OCI-LY1 (cell line): ENCODE results near the gene BHLHE23.

ENCODE experiments used
- H2AFZ ChIP-seq: fragments of 200-600 bp; sonication (generic), shearing (Covaris generic); 2 replicates; pipeline ENCODE4 v1.6.0; 2014; ENCODE audit warnings: antibody characterized with exemption, mild to moderate bottlenecking, low read length
- H3F3A ChIP-seq: fragments of 200-600 bp; sonication (generic), shearing (Covaris generic); 2 replicates; pipeline ENCODE4 v1.6.0; 2014; ENCODE audit warnings: mild to moderate bottlenecking, antibody characterized with exemption, low read length, moderate library complexity; ENCODE audit not compliant: insufficient read depth
- H3K27ac ChIP-seq: fragments of 200-600 bp; sonication (generic); 2 replicates; pipeline ENCODE4 v1.5.1; 2014; ENCODE audit warnings: low read length, mixed run types, mild to moderate bottlenecking, low read depth; ENCODE audit not compliant: poor library complexity, severe bottlenecking
- H3K27me3 ChIP-seq: fragments of 200-600 bp; sonication (generic); 2 replicates; pipeline ENCODE4 v1.6.0; 2014; ENCODE audit warnings: antibody characterized with exemption, mild to moderate bottlenecking, low read length, moderate library complexity; ENCODE audit not compliant: insufficient read depth
- H3K36me3 ChIP-seq: fragments of 200-600 bp; sonication (generic); 2 replicates; pipeline ENCODE4 v1.6.1; 2014; ENCODE audit warnings: mild to moderate bottlenecking, antibody characterized with exemption, low read length, moderate library complexity, mixed read lengths; ENCODE audit not compliant: insufficient read depth
- H3K4me1 ChIP-seq: fragments of 200-600 bp; sonication (generic); 2 replicates; pipeline ENCODE4 v1.5.1; 2014; ENCODE audit warnings: mild to moderate bottlenecking, low read length, moderate library complexity; ENCODE audit not compliant: insufficient read depth, severe bottlenecking
- H3K4me2 ChIP-seq: fragments of 200-600 bp; sonication (generic), shearing (Covaris generic); 2 replicates; pipeline ENCODE4 v1.6.1; 2014; ENCODE audit warnings: low read length
- H3K4me3 ChIP-seq: fragments of 200-600 bp; sonication (generic); 2 replicates; pipeline ENCODE4 v1.5.1; 2014; ENCODE audit warnings: low read length, low read depth, mild to moderate bottlenecking, mixed read lengths; ENCODE audit not compliant: poor library complexity, severe bottlenecking
- H3K79me2 ChIP-seq: fragments of 200-600 bp; shearing (Covaris generic); 2 replicates; pipeline ENCODE4 v1.6.1; 2016; ENCODE audit warnings: mixed run types, low read length, mixed read lengths; ENCODE audit not compliant: insufficient read depth
- H3K9ac ChIP-seq: fragments of 200-600 bp; sonication (generic), shearing (Covaris generic); 2 replicates; pipeline ENCODE4 v1.6.1; 2014; ENCODE audit warnings: mild to moderate bottlenecking, low read length, mixed read lengths
- H3K9me2 ChIP-seq: fragments of 200-600 bp; sonication (generic), shearing (Covaris generic); 2 replicates; pipeline ENCODE4 v1.6.1; 2014; ENCODE audit warnings: low read depth, mild to moderate bottlenecking, low read length, mixed read lengths
- H3K9me3 ChIP-seq: fragments of 200-600 bp; shearing (Covaris generic); 2 replicates; pipeline ENCODE4 v1.6.1; 2014; ENCODE audit warnings: low read length, mixed read lengths
- H4K20me1 ChIP-seq: fragments of 200-600 bp; sonication (generic), shearing (Covaris generic); 2 replicates; pipeline ENCODE4 v1.6.0; 2016; ENCODE audit warnings: mild to moderate bottlenecking, low read length; ENCODE audit not compliant: insufficient read depth
- EZH2 ChIP-seq: fragments of 200-600 bp; sonication (generic), shearing (Covaris generic); IDR thresholded peaks from 2 replicates; pipeline ENCODE4 v1.8.0; 2017; ENCODE audit warnings: borderline replicate concordance, mixed run types, mild to moderate bottlenecking, antibody characterized with exemption, low read length, moderate library complexity, mixed read lengths
- TF ChIP-seq, protein P1 (sequence below): fragments of 200-600 bp; sonication (generic), shearing (Covaris generic); IDR thresholded peaks from 2 replicates; pipeline ENCODE4 v1.5.1; 2017; ENCODE audit warnings: mild to moderate bottlenecking, antibody characterized with exemption, low read length, moderate library complexity, mixed read lengths

BHLHE23 gene

DNA sequence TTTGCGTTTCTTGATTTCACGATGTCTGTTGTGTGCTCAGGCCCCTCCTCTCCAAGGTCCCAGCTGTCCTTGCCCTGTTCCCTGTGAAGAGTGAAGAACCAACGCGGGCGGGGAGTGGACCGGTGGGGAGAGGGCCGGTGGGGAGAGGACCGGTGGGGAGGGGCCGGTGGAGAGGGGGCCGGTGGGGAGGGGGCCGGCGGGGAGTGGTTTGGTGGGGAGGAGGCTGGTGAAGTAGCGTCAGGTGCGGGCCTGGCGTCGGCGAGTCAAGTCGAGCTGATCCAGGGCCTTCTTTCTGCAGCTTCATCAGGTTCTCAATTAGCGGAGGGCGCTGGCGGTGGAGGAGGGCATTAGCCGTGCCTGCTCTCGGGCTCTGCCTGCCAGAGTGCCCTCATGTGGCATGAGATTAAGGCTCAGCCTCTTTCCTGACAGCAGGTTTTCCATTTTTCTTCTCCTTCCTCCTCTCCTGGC lies 21.2 kb upstream of the BHLHE23 start:
- Histone ChIP-seq H3K4me3 (no peak overlapping the region), H3K27me3 (no peaks in the 10 kb centered on the region)

DNA sequence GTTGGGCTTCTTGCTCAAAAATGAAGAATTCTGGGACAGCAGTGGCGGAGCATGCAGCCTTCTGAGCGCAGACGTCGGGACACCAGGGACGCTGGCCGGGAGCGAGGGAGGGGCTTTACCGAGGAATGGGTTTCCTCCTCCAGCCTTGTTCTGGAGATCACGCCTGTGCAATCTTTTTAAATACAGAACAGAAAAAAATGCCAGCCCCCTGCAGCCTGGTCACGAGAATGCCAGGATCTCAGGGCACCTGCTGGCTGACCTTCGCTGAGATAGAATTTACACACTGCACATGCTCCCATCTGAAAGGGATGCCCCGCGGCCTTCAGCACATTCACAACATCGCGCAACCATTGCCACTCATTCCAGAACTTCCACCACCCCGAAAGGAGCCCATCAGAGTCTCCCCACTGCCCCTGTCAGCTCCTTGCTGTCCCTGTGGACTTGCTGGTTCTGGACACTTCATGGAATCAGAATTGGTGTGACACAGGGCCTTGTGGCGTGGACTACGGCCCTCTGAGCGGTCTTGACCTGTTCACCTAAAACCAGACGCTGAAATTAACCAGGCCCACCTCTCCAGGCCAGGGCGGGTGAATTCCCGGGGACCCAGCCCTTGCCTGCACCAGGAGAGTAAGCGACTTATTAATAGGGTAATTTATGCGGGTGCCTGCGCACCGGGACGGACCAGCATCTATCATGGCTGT lies 20.6 kb upstream of the BHLHE23 start:
- H3K27ac ChIP-seq: no peak overlapping the region
- TF ChIP-seq, protein P1, sequence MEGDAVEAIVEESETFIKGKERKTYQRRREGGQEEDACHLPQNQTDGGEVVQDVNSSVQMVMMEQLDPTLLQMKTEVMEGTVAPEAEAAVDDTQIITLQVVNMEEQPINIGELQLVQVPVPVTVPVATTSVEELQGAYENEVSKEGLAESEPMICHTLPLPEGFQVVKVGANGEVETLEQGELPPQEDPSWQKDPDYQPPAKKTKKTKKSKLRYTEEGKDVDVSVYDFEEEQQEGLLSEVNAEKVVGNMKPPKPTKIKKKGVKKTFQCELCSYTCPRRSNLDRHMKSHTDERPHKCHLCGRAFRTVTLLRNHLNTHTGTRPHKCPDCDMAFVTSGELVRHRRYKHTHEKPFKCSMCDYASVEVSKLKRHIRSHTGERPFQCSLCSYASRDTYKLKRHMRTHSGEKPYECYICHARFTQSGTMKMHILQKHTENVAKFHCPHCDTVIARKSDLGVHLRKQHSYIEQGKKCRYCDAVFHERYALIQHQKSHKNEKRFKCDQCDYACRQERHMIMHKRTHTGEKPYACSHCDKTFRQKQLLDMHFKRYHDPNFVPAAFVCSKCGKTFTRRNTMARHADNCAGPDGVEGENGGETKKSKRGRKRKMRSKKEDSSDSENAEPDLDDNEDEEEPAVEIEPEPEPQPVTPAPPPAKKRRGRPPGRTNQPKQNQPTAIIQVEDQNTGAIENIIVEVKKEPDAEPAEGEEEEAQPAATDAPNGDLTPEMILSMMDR: no peak
- no peak for TF ChIP-seq EZH2
- no peak overlapping the region for H2AFZ ChIP-seq
- H3K4me1 ChIP-seq: no peaks in the 10 kb centered on the region
- no peaks in the 10 kb centered on the region for H3K79me2 ChIP-seq
- H3K27me3 ChIP-seq: no peaks in the 10 kb centered on the region
- no peak overlapping the region for H3K9ac ChIP-seq
- H3K9me2 ChIP-seq: no peaks in the 10 kb centered on the region
- no peaks in the 10 kb centered on the region for H3F3A ChIP-seq
- no peak overlapping the region for H3K4me3 ChIP-seq
- H3K36me3 ChIP-seq: no peaks in the 10 kb centered on the region
- no peaks in the 10 kb centered on the region for H4K20me1 ChIP-seq
- no peak overlapping the region for H3K4me2 ChIP-seq
- no peaks in the 10 kb centered on the region for H3K9me3 ChIP-seq

More for the DNA sequence above, 21.2 kb upstream of the BHLHE23 start:
- H3K79me2 ChIP-seq: no peaks in the 10 kb centered on the region
- no peak overlapping the region for H3K27ac ChIP-seq
- no peaks in the 10 kb centered on the region for H3F3A ChIP-seq
- no peaks in the 10 kb centered on the region for H3K9me2 ChIP-seq
- H2AFZ ChIP-seq: no peak overlapping the region
- H3K36me3 ChIP-seq: no peaks in the 10 kb centered on the region
- H3K9me3 ChIP-seq: no peaks in the 10 kb centered on the region
- TF ChIP-seq EZH2: no peak
- TF ChIP-seq, protein P1: no peak
- H4K20me1 ChIP-seq: no peaks in the 10 kb centered on the region
- no peak overlapping the region for H3K4me2 ChIP-seq
- H3K9ac ChIP-seq: no peak overlapping the region
- H3K4me1 ChIP-seq: peaks cover 2% of the 10 kb centered on the region

DNA sequence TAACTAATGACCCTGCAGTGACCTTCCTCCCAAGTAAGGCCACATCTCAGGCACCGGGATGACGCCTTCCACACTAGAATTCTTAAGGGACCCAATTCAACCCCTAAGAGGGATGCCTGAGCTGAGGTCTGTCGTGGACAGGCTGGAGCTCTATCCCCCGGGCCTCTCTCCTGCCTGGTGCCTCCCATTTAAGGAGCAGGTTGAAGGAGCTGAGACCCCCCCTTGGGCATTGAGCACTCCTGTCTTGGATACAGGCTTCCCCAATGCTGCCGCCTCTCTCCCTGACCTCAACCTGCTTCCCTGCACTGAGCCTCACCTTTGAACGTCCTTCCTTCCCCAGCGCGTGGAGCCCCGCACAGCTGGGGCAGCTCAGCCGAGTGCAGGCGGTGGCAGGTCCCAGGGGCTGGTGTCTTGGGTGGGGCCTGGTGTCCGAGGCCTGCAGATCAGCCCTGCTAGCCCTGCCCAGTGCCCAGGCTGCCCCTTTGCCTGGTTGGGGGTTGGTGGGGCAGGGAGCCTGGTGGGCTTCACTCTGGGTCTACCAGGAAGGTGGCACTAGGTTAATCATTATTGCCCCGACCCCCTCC lies 19.9 kb upstream of the BHLHE23 start:
- H3F3A ChIP-seq: no peaks in the 10 kb centered on the region
- no peaks in the 10 kb centered on the region for H3K79me2 ChIP-seq
- H3K27me3 ChIP-seq: no peaks in the 10 kb centered on the region
- H3K9ac ChIP-seq: no peak overlapping the region
- H3K9me3 ChIP-seq: no peaks in the 10 kb centered on the region
- H3K9me2 ChIP-seq: no peaks in the 10 kb centered on the region
- no peaks in the 10 kb centered on the region for H3K4me1 ChIP-seq
- no peak overlapping the region for H2AFZ ChIP-seq
- no peaks in the 10 kb centered on the region for H4K20me1 ChIP-seq
- H3K4me3 ChIP-seq: no peak overlapping the region
- H3K36me3 ChIP-seq: no peaks in the 10 kb centered on the region
- no peak overlapping the region for H3K27ac ChIP-seq
- TF ChIP-seq EZH2: no peak
- TF ChIP-seq, protein P1: no peak
- H3K4me2 ChIP-seq: no peak overlapping the region
